AG09309 (cell line): Measurements from ENCODE around the gene TRERF1.

ENCODE experiments used
- DNase-seq: peaks from one replicate; pipeline ENCODE4 v3.0.0-alpha.2; 2010; ENCODE audit warnings: low read depth
- H3K4me3 ChIP-seq: 2 replicates; pipeline ENCODE4 v1.5.1; 2011; ENCODE audit warnings: mild to moderate bottlenecking, low read depth, low read length, moderate library complexity; ENCODE audit not compliant: control insufficient read depth
- TF ChIP-seq, protein P1 (sequence below): IDR thresholded peaks from 2 replicates; pipeline ENCODE4 v1.5.1; 2011; ENCODE audit warnings: mild to moderate bottlenecking, low read depth, low read length, inconsistent platforms; ENCODE audit not compliant: insufficient read depth, control insufficient read depth; ENCODE audit errors: missing control alignments

Gene TRERF1

DNA sequence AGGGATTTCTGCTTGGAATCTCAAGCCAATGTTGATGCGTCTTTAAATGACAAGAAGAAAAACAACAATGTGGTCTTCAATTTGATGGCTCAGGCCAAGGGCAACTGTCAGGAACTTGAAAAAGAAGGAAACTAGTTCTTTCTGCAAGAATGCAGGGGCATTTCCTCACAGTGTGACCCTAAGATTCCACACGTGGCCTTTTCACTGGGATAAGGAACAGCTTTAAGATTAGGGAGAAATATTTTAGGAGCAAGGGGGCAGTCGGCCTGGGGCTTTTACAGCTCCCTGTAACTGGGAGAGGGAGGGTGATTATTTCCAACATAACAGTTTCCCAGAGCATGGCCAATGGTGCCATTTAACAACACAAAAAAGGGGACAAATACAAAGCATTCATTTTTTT is 194.7 kb downstream of the TRERF1 start:
- no peak for DNase-seq
- no peak overlapping the region for H3K4me3 ChIP-seq

DNA sequence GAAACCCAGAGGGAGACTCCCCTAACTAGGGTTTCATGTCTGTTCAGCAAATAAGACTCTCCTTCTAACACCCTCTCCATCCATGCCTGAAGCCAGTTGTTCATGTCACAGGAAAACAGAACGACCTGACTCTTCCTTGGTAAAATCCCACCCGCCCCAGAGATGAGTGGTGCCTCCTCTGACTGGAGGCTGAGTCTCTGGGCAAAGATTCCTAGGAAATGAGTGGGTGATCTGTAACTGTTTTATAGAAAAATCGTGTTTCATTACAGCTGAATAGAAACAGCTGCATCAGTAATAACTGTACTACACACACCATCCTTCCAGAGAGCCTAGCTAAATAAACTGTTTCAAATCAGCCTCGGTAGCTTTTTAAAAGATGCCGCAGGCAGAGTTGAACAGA is 196.7 kb downstream of the TRERF1 start:
- DNase-seq, result peak; percentile 44
- TF ChIP-seq, protein P1, sequence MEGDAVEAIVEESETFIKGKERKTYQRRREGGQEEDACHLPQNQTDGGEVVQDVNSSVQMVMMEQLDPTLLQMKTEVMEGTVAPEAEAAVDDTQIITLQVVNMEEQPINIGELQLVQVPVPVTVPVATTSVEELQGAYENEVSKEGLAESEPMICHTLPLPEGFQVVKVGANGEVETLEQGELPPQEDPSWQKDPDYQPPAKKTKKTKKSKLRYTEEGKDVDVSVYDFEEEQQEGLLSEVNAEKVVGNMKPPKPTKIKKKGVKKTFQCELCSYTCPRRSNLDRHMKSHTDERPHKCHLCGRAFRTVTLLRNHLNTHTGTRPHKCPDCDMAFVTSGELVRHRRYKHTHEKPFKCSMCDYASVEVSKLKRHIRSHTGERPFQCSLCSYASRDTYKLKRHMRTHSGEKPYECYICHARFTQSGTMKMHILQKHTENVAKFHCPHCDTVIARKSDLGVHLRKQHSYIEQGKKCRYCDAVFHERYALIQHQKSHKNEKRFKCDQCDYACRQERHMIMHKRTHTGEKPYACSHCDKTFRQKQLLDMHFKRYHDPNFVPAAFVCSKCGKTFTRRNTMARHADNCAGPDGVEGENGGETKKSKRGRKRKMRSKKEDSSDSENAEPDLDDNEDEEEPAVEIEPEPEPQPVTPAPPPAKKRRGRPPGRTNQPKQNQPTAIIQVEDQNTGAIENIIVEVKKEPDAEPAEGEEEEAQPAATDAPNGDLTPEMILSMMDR, result no peak
- no peak overlapping the region for H3K4me3 ChIP-seq

More for the DNA sequence above, 194.7 kb downstream of the TRERF1 start:
- TF ChIP-seq, protein P1, result no peak

DNA sequence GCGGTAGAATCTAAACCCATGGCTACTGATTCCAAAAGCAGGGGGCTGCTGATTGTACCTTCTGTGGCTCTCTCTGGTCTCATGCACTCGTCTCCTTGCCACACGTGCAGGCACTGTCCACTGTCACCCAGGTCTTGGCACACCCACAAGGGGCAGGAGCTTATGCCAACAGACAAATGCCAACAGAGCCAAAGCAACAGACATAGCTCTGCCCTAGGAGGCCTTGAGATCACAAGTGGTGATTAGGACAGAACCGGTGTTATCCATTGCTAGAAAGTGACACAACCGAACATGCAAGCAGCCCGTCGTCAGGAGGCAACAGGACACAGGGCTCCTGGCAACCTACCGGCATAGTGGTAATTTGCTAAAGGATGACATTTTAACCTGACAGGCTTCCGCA is 197.2 kb downstream of the TRERF1 start:
- TF ChIP-seq, protein P1, result no peak
- DNase-seq, result no peak
- H3K4me3 ChIP-seq, result no peak overlapping the region

DNA sequence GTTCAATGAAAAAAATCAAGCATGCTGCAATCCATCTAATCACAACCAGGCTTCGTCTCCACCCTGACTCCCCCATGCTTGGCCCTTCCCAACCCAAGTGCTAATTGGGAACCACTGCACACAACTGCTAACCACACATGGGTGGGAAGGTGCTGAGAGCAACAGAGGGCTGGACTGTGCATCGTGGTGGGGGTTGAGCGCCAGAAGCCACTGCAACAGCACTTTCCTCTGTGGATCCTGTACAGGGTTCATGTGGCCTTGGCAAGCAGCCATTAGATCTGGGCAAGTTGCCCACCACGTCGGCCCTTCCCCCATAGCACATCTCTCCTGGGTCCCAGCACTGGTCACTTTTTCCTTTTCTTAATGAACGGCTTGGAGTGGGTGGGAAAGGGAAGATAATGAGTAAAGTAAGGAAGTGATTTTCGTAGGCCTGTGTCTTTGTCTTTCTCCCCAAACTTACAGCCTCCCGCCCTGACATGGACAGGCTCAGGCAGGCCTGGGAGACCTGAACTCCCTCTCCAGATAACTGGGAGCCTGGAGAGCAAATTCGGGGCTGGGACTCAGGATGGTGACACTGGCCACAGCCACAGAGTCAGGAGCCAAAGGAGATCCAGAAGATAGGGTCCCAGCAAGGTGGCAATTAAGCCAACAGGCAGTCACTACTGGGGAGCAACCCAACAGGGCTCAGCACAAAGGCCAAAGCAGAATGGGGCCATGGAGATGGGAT is 199.7 kb downstream of the TRERF1 start:
- peak; percentile 47 for DNase-seq

DNA sequence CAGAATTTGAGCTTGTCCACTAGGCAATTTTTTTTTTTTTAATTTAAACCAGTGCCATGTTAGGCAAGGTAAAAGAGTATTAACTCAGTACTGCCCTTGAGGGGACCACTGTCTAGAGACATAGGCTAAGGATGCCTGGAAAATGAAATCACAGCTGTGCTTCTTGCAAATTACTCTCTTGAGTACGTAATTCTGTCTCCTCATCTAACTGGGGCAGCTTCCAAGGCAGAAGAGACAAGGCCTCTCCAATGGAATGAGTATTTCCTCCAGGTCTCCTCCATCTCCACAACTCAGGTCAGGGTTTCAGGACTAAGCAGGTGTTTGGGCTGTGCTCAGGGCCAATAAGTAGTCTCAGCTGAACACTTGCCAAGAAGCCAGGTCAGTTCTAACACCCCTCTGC is 200.2 kb downstream of the TRERF1 start:
- H3K4me3 ChIP-seq, result no peak overlapping the region
- TF ChIP-seq, protein P1, result no peak
- peak; percentile 34 for DNase-seq

More for the DNA sequence above, 199.7 kb downstream of the TRERF1 start:
- TF ChIP-seq, protein P1, result no peak
- H3K4me3 ChIP-seq, result no peak overlapping the region

DNA sequence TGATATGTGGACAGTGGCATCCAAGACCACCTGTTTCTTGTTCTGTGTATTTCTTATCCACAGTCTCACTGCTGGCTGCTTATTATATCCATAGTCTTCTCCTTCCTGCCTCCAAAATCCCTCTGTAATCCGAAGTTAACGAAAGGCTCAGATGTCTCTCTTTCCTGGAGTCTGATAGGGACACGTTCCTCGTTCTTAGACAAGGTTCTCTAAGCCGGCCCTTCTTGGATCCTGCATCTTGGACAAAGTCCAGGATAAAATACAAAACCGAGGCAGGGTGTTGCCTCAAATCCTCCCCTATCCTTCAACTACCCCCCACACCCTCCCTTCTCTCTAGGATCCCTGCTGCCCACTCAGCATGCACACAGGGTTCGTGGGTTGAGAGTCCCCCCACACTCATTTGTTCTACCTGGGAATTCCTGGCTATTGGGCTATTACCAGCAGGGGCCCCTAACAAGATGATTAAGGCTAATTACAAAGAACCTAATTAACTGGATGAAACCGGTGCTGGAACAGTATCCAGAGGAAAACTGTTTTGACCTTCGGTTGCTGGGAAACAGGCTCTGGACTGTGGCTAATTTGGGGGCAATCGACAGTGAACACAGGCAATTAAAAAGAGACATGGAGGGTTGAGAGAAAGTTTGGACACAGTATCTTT is 201.3 kb downstream of the TRERF1 start:
- H3K4me3 ChIP-seq, result no peak overlapping the region
- no peak for DNase-seq
- TF ChIP-seq, protein P1, result no peak
